HepG2 (cell line): ENCODE measurements around the gene EMC9. TPM values are rescaled to one million over a fixed set of nuclear protein-coding genes. Genes with fewer than 3 reads are reported as not detected.

Source experiments
- FIP1L1 ChIP-seq: fragments of 200-400 bp; formaldehyde crosslinking; IDR thresholded peaks from 2 replicates; pipeline ENCODE4 v1.6.1; 2018; ENCODE audit warnings: low read depth, mild to moderate bottlenecking, low read length, moderate library complexity, borderline replicate concordance; ENCODE audit not compliant: insufficient read depth
- HOXA7 ChIP-seq: sonication (generic); formaldehyde crosslinking; IDR thresholded peaks from 2 replicates; pipeline ENCODE4 v1.8.1; 2022; ENCODE audit warnings: mild to moderate bottlenecking, missing genetic modification reagents, moderate library complexity
- JUNB ChIP-seq: sonication (generic); formaldehyde crosslinking; IDR thresholded peaks from 2 replicates; pipeline ENCODE4 v1.8.0; 2022; ENCODE audit warnings: missing genetic modification reagents, mild to moderate bottlenecking, borderline replicate concordance
- KDM5B ChIP-seq: sonication (generic); formaldehyde crosslinking; IDR thresholded peaks from 2 replicates; pipeline ENCODE4 v1.4.0; 2020; ENCODE audit warnings: missing genetic modification reagents, mild to moderate bottlenecking, borderline replicate concordance
- NONO ChIP-seq, 2 experiments: fragments of 450-650 bp in 1 of 2; sonication (generic) in 1 of 2; formaldehyde crosslinking in 1 of 2; IDR thresholded peaks in 1 of 2; conservative IDR thresholded peaks in 1 of 2; 2 replicates each; pipeline versions ENCODE4 v1.6.1 to v1.8.0; 2017 to 2022; ENCODE audit warnings: mild to moderate bottlenecking in 1 of 2, missing genetic modification reagents in 1 of 2, moderate library complexity in 1 of 2
- PPARG ChIP-seq: conservative IDR thresholded peaks from 2 replicates; pipeline ENCODE4 v1.6.1; 2016; ENCODE audit warnings: missing biosample characterization, missing genetic modification reagents
- PRPF4 ChIP-seq: fragments of 200-400 bp; formaldehyde crosslinking; IDR thresholded peaks from 2 replicates; pipeline ENCODE4 v1.6.1; 2016; ENCODE audit warnings: low read length, low read depth; ENCODE audit not compliant: poor library complexity, severe bottlenecking
- PTBP1 ChIP-seq: fragments of 200-400 bp; formaldehyde crosslinking; IDR thresholded peaks from 2 replicates; pipeline ENCODE4 v1.6.1; 2018; ENCODE audit warnings: low read length, low read depth; ENCODE audit not compliant: poor library complexity, severe bottlenecking
- RXRB ChIP-seq: IDR thresholded peaks from 2 replicates; pipeline ENCODE4 v1.6.1; 2016; ENCODE audit warnings: borderline replicate concordance, missing genetic modification reagents, missing compliant biosample characterization
- TCF7 ChIP-seq: sonication (generic); IDR thresholded peaks from 2 replicates; pipeline ENCODE4 v1.6.1; 2016; ENCODE audit warnings: antibody characterized with exemption, low read depth
- ZFP36 ChIP-seq: fragments of 150-350 bp; IDR thresholded peaks from 2 replicates; pipeline ENCODE4 v1.6.1; 2018; ENCODE audit warnings: borderline replicate concordance, low read length, low read depth; ENCODE audit not compliant: partially characterized antibody
- ZNF101 ChIP-seq: sonication (generic); formaldehyde crosslinking; IDR thresholded peaks from 2 replicates; pipeline ENCODE4 v1.4.0; 2020; ENCODE audit warnings: mild to moderate bottlenecking, low read depth, missing genetic modification reagents, borderline replicate concordance
- ZNF274 ChIP-seq: sonication (generic); formaldehyde crosslinking; IDR thresholded peaks from 2 replicates; pipeline ENCODE4 v1.5.1; 2020; ENCODE audit warnings: mild to moderate bottlenecking, missing genetic modification reagents
- ZNF354B ChIP-seq: sonication (generic); formaldehyde crosslinking; IDR thresholded peaks from 2 replicates; pipeline ENCODE4 v1.8.0; 2022; ENCODE audit warnings: mild to moderate bottlenecking, missing genetic modification reagents
- ZNF468 ChIP-seq: sonication (generic); formaldehyde crosslinking; IDR thresholded peaks from 2 replicates; pipeline ENCODE4 v1.8.0; 2022; ENCODE audit warnings: mild to moderate bottlenecking, moderate library complexity, missing genetic modification reagents
- ZNF614 ChIP-seq: IDR thresholded peaks from 2 replicates; pipeline ENCODE4 v1.6.1; 2018; ENCODE audit warnings: missing biosample characterization, missing genetic modification reagents, inconsistent platforms, borderline replicate concordance
- ZSCAN31 ChIP-seq: sonication (generic); formaldehyde crosslinking; IDR thresholded peaks from 2 replicates; pipeline ENCODE4 v1.5.0; 2020; ENCODE audit warnings: low read depth, mild to moderate bottlenecking, missing genetic modification reagents
- polyA plus RNA-seq, 8 experiments: library from polyadenylated mRNA; depleted of rRNA in 3 of 8; stranded (reverse) in 7 of 8; unstranded in 1 of 8; fragments of >200 nt; fragmentation: Illumina TruSeq in 4 of 8; extraction: Trizol in 4 of 8; gene quantifications; 2 replicates each; pipeline versions ENCODE4 v1.2.1 to v1.2.3, GENCODE V29; 2011 to 2016; ENCODE audit warnings: low read depth in 4 of 8, missing spikeins in 1 of 8, mixed read lengths in 1 of 8; ENCODE audit not compliant: insufficient read depth in 1 of 8
- total RNA-seq, 5 experiments: library from RNA; depleted of rRNA; stranded (reverse); fragments of >200 nt; fragmentation: Illumina TruSeq; extraction: Trizol; gene quantifications; 2 replicates each; pipeline ENCODE4 v1.2.3, GENCODE V29; 2016; ENCODE audit warnings: low read depth in 1 of 5
- TF ChIP-seq, protein P1 (sequence below): sonication (generic); formaldehyde crosslinking; IDR thresholded peaks from 2 replicates; pipeline ENCODE4 v1.4.0; 2020; ENCODE audit warnings: missing genetic modification reagents
- TF ChIP-seq, protein P2 (sequence below), 2 experiments: fragments of 450-650 bp in 1 of 2; sonication (generic) in 1 of 2; formaldehyde crosslinking; IDR thresholded peaks; 2 replicates each; pipeline versions ENCODE4 v1.5.0 to v1.8.0; 2020 to 2022; ENCODE audit warnings: mild to moderate bottlenecking in 1 of 2, missing genetic modification reagents in 1 of 2
- TF ChIP-seq, protein P3 (sequence below): sonication (generic); formaldehyde crosslinking; IDR thresholded peaks from 2 replicates; pipeline ENCODE4 v1.4.0; 2020; ENCODE audit warnings: missing genetic modification reagents, borderline replicate concordance

EMC9 gene
- total and polyA plus RNA-seq, 2 of the 13 experiments (the other 11 are each of a cell fraction or from before 2014, with no cell fraction given) = 60.5 to 78.7 TPM

DNA sequence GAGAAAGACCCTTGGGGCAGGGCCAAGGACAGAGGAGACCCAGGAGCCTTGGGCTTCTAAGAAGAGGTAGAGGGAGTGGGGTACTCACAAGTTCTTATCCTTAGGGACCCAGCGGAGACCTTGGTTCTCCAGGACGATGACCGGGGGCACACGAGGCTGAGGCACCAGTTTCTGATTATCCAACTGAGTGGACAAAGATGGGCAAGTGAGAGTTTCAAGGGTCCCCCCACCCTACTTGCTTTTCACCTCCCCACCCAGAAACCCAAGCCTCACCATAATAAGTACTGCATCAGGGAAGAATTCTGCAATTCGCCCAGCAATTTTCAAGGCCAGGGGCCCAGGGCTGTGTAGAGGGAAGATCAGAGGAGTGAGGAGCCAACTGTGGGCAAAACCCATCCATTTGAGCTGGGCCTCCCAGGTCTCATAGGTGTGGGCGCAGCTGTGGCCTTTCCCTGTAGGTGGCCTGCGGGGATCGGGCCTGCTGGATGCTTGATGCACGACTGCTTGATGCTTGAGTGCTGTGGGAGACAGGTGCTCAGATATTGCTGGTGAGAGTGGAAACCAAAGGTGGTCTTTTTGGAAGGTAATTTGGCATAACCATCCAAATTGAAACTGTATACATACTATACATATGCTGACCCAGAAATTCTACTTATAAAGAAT lies 2.0 kb downstream of the EMC9 start (continued):
- TF ChIP-seq ZSCAN31 (CRISPR knock-in tag) (no peak), PPARG (no peak), ZNF354B (CRISPR knock-in tag) (no peak), HOXA7 (CRISPR knock-in tag) (no peak), TCF7 (no peak), PRPF4 (peak; percentile 57), NONO (IDR thresholded peaks at IDR 0.05) (no peak), NONO (CRISPR knock-in tag; conservative IDR thresholded peaks at IDR 0.05) (no peak), ZFP36 (no peak), FIP1L1 (no peak), ZNF274 (CRISPR knock-in tag) (0 out of 2 replicates have a peak, but pooled peaks have one; percentile 40), ZNF468 (no peak), RXRB (CRISPR knock-in tag) (peak; percentile 33; the same call in 1 of the 2 replicates), ZNF101 (CRISPR knock-in tag) (no peak; the same call in 1 of the 2 replicates), JUNB (CRISPR knock-in tag) (no peak), ZNF614 (peak; percentile 35; the same call in 1 of the 2 replicates), PTBP1 (no peak), KDM5B (CRISPR knock-in tag) (peak; percentile 62; the same call in 1 of the 2 replicates)
- TF ChIP-seq, protein P1, sequence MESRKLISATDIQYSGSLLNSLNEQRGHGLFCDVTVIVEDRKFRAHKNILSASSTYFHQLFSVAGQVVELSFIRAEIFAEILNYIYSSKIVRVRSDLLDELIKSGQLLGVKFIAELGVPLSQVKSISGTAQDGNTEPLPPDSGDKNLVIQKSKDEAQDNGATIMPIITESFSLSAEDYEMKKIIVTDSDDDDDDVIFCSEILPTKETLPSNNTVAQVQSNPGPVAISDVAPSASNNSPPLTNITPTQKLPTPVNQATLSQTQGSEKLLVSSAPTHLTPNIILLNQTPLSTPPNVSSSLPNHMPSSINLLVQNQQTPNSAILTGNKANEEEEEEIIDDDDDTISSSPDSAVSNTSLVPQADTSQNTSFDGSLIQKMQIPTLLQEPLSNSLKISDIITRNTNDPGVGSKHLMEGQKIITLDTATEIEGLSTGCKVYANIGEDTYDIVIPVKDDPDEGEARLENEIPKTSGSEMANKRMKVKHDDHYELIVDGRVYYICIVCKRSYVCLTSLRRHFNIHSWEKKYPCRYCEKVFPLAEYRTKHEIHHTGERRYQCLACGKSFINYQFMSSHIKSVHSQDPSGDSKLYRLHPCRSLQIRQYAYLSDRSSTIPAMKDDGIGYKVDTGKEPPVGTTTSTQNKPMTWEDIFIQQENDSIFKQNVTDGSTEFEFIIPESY (CRISPR knock-in tag) = peak; percentile 9; the same call in 1 of the 2 replicates
- TF ChIP-seq, protein P2, sequence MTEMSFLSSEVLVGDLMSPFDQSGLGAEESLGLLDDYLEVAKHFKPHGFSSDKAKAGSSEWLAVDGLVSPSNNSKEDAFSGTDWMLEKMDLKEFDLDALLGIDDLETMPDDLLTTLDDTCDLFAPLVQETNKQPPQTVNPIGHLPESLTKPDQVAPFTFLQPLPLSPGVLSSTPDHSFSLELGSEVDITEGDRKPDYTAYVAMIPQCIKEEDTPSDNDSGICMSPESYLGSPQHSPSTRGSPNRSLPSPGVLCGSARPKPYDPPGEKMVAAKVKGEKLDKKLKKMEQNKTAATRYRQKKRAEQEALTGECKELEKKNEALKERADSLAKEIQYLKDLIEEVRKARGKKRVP (CRISPR knock-in tag; IDR thresholded peaks at IDR 0.05) = no peak
- TF ChIP-seq, protein P3, sequence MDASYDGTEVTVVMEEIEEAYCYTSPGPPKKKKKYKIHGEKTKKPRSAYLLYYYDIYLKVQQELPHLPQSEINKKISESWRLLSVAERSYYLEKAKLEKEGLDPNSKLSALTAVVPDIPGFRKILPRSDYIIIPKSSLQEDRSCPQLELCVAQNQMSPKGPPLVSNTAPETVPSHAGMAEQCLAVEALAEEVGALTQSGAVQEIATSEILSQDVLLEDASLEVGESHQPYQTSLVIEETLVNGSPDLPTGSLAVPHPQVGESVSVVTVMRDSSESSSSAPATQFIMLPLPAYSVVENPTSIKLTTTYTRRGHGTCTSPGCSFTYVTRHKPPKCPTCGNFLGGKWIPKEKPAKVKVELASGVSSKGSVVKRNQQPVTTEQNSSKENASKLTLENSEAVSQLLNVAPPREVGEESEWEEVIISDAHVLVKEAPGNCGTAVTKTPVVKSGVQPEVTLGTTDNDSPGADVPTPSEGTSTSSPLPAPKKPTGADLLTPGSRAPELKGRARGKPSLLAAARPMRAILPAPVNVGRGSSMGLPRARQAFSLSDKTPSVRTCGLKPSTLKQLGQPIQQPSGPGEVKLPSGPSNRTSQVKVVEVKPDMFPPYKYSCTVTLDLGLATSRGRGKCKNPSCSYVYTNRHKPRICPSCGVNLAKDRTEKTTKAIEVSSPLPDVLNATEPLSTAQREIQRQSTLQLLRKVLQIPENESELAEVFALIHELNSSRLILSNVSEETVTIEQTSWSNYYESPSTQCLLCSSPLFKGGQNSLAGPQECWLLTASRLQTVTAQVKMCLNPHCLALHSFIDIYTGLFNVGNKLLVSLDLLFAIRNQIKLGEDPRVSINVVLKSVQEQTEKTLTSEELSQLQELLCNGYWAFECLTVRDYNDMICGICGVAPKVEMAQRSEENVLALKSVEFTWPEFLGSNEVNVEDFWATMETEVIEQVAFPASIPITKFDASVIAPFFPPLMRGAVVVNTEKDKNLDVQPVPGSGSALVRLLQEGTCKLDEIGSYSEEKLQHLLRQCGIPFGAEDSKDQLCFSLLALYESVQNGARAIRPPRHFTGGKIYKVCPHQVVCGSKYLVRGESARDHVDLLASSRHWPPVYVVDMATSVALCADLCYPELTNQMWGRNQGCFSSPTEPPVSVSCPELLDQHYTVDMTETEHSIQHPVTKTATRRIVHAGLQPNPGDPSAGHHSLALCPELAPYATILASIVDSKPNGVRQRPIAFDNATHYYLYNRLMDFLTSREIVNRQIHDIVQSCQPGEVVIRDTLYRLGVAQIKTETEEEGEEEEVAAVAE (CRISPR knock-in tag) = no peak
